DOHH2 (cell line): ENCODE data around the gene CRAMP1.

Experiments used
- H3F3A ChIP-seq: fragments of 200-600 bp; sonication (generic), shearing (Covaris generic); 2 replicates; pipeline ENCODE4 v1.6.0; 2016; ENCODE audit warnings: antibody characterized with exemption, mild to moderate bottlenecking; ENCODE audit not compliant: control insufficient read depth, insufficient read depth
- H3K27ac ChIP-seq: fragments of 200-600 bp; sonication (generic); 2 replicates; pipeline ENCODE4 v1.5.1; 2014; ENCODE audit warnings: low read depth, mild to moderate bottlenecking, low read length, moderate library complexity
- H3K27me3 ChIP-seq: fragments of 200-600 bp; sonication (generic); 2 replicates; pipeline ENCODE4 v1.6.1; 2014; ENCODE audit warnings: mild to moderate bottlenecking, low read length, mixed read lengths; ENCODE audit not compliant: control insufficient read depth
- H3K36me3 ChIP-seq: fragments of 200-600 bp; sonication (generic); 2 replicates; pipeline ENCODE4 v1.6.1; 2014; ENCODE audit warnings: mild to moderate bottlenecking, low read length, moderate library complexity, mixed read lengths; ENCODE audit not compliant: control insufficient read depth
- H3K4me1 ChIP-seq: fragments of 200-600 bp; sonication (generic); 2 replicates; pipeline ENCODE4 v1.6.1; 2014; ENCODE audit warnings: mild to moderate bottlenecking, low read length, mixed read lengths; ENCODE audit not compliant: control insufficient read depth
- H3K4me2 ChIP-seq: fragments of 200-600 bp; sonication (generic); 2 replicates; pipeline ENCODE4 v1.6.0; 2014; ENCODE audit warnings: mild to moderate bottlenecking, low read length, moderate library complexity
- H3K4me3 ChIP-seq: fragments of 200-600 bp; sonication (generic); 2 replicates; pipeline ENCODE4 v1.5.1; 2014; ENCODE audit warnings: mild to moderate bottlenecking, low read length, mixed read lengths
- H3K79me2 ChIP-seq: fragments of 200-600 bp; sonication (generic); 2 replicates; pipeline ENCODE4 v1.6.1; 2014; ENCODE audit warnings: mild to moderate bottlenecking, low read length, mixed read lengths; ENCODE audit not compliant: control insufficient read depth
- H3K9me2 ChIP-seq: fragments of 200-600 bp; sonication (generic); replicated peaks from 2 replicates; pipeline ENCODE4 v1.6.1; 2014; ENCODE audit warnings: mild to moderate bottlenecking, low read length, mixed read lengths; ENCODE audit not compliant: control insufficient read depth
- H3K9me3 ChIP-seq: fragments of 200-600 bp; sonication (generic); 2 replicates; pipeline ENCODE4 v1.6.1; 2014; ENCODE audit warnings: antibody characterized with exemption, low read length, mixed read lengths; ENCODE audit not compliant: control insufficient read depth, insufficient read depth
- H4K20me1 ChIP-seq: fragments of 200-600 bp; sonication (generic); 2 replicates; pipeline ENCODE4 v1.6.0; 2014; ENCODE audit warnings: low read depth, mild to moderate bottlenecking, antibody characterized with exemption, low read length, moderate library complexity; ENCODE audit not compliant: control insufficient read depth, insufficient read depth
- EZH2phosphoT487 ChIP-seq: fragments of 200-600 bp; sonication (generic); IDR thresholded peaks from 2 replicates; pipeline ENCODE4 v1.6.1; 2017; ENCODE audit warnings: borderline replicate concordance, mild to moderate bottlenecking, antibody characterized with exemption, low read length, moderate library complexity, mixed read lengths
- TF ChIP-seq, protein P1 (sequence below): fragments of 200-600 bp; sonication (generic); IDR thresholded peaks from one replicate; pipeline ENCODE4 v1.5.1; 2014; ENCODE audit warnings: antibody characterized with exemption, mild to moderate bottlenecking, low read depth, low read length; ENCODE audit not compliant: poor library complexity, severe bottlenecking

Gene CRAMP1

DNA sequence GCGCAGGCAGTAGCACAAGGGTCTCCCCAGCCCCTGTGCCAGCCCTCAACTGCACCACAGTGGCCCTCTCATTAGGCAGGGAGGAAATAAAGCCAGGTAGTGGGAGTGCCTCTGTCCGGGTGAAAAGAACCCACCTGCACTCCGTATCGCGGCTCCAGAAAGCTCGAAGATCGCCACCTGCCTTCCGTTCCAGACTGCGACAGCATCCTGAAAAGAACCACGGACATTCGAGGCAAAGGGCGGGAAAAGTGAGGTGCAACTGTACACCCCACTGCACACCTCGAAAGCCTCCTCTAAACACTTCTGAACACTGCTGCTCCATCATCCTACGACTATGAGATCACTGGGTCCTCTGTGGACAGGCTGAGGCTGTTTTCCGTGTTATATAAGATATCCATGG is 29.0 kb upstream of the CRAMP1 start:
- no peak overlapping the region for H3K27ac ChIP-seq
- H3K4me3 ChIP-seq = no peak overlapping the region
- no peak for TF ChIP-seq EZH2phosphoT487
- TF ChIP-seq, protein P1, sequence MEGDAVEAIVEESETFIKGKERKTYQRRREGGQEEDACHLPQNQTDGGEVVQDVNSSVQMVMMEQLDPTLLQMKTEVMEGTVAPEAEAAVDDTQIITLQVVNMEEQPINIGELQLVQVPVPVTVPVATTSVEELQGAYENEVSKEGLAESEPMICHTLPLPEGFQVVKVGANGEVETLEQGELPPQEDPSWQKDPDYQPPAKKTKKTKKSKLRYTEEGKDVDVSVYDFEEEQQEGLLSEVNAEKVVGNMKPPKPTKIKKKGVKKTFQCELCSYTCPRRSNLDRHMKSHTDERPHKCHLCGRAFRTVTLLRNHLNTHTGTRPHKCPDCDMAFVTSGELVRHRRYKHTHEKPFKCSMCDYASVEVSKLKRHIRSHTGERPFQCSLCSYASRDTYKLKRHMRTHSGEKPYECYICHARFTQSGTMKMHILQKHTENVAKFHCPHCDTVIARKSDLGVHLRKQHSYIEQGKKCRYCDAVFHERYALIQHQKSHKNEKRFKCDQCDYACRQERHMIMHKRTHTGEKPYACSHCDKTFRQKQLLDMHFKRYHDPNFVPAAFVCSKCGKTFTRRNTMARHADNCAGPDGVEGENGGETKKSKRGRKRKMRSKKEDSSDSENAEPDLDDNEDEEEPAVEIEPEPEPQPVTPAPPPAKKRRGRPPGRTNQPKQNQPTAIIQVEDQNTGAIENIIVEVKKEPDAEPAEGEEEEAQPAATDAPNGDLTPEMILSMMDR = no peak
- no peaks in the 10 kb centered on the region for H3K4me1 ChIP-seq
- H3K36me3 ChIP-seq = no peaks in the 10 kb centered on the region
- H4K20me1 ChIP-seq = no peaks in the 10 kb centered on the region
- no peaks in the 10 kb centered on the region for H3K9me3 ChIP-seq
- H3K9me2 ChIP-seq = no peaks in the 10 kb centered on the region
- H3K79me2 ChIP-seq = no peaks in the 10 kb centered on the region
- no peaks in the 10 kb centered on the region for H3F3A ChIP-seq
- no peak overlapping the region for H3K4me2 ChIP-seq
- no peaks in the 10 kb centered on the region for H3K27me3 ChIP-seq

DNA sequence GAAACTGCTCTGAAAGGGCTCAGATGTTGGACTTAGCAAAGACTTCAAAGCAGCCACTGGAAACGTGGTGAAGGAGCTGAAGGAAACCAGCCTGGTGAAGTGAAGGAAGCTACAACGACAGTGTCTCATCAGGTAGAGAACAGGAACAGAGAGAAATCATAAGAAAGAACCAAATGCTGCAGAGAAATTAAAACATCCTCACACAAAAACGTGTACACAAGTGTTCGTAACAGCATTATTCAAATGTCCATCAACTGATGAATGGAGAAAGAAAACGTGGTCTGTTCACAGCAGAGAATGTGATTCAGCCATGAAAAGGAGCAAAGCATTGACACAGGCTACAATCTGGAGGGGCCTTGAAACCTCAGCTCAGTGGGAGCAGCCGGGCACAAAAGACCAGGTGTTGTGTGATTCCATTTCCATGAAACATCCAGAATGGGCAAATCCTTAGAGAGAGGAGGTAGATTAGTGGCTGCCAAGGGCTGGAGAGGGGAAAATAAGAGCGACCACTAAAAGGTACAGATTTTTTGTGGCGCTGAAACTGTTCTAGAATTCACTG is 27.2 kb upstream of the CRAMP1 start:
- Histone ChIP-seq H3K4me1 (no peaks in the 10 kb centered on the region), H3K36me3 (no peaks in the 10 kb centered on the region), H3K4me3 (no peak overlapping the region), H3K9me3 (no peaks in the 10 kb centered on the region), H3F3A (no peaks in the 10 kb centered on the region), H4K20me1 (no peaks in the 10 kb centered on the region), H3K9me2 (no peaks in the 10 kb centered on the region), H3K27me3 (no peaks in the 10 kb centered on the region), H3K4me2 (no peak overlapping the region), H3K79me2 (no peaks in the 10 kb centered on the region), H3K27ac (no peak overlapping the region)
- no peak for TF ChIP-seq EZH2phosphoT487
- TF ChIP-seq, protein P1 = no peak

- Histone ChIP-seq H3K4me3 (no peak overlapping the region), H3K9me2 (no peaks in the 10 kb centered on the region), H3F3A (no peaks in the 10 kb centered on the region), H3K9me3 (no peaks in the 10 kb centered on the region), H4K20me1 (no peaks in the 10 kb centered on the region), H3K4me2 (no peak overlapping the region), H3K27ac (no peak overlapping the region), H3K27me3 (no peaks in the 10 kb centered on the region), H3K4me1 (no peaks in the 10 kb centered on the region), H3K79me2 (no peaks in the 10 kb centered on the region), H3K36me3 (no peaks in the 10 kb centered on the region)
- TF ChIP-seq, protein P1 = no peak
- no peak for TF ChIP-seq EZH2phosphoT487
Measured at GRCh38 chr16:1590366-1590765, 21.8 kb upstream of the CRAMP1 start.
